Loucy (cell line): ENCODE results near the gene OLFM1.

Experiments
- H2AFZ ChIP-seq: fragments of 200-600 bp; sonication (generic); 2 replicates; pipeline ENCODE4 v1.6.0; 2016; ENCODE audit warnings: antibody characterized with exemption, mild to moderate bottlenecking, low read length, moderate library complexity
- H3F3A ChIP-seq: fragments of 200-600 bp; 2 replicates; pipeline ENCODE4 v1.6.0; 2016; ENCODE audit warnings: antibody characterized with exemption, low read depth, mild to moderate bottlenecking
- H3K27me3 ChIP-seq: fragments of 200-600 bp; sonication (generic); 2 replicates; pipeline ENCODE4 v1.6.1; 2014; ENCODE audit warnings: low read length, mild to moderate bottlenecking; ENCODE audit not compliant: insufficient read depth, poor library complexity, severe bottlenecking
- H3K36me3 ChIP-seq: fragments of 200-600 bp; sonication (generic); 2 replicates; pipeline ENCODE4 v1.6.1; 2016; ENCODE audit warnings: low read length; ENCODE audit not compliant: insufficient read depth
- H3K4me1 ChIP-seq: fragments of 200-600 bp; sonication (generic); 2 replicates; pipeline ENCODE4 v1.5.1; 2014; ENCODE audit warnings: low read length, mild to moderate bottlenecking; ENCODE audit not compliant: insufficient read depth, poor library complexity, severe bottlenecking
- H3K4me2 ChIP-seq: fragments of 200-600 bp; sonication (generic); 2 replicates; pipeline ENCODE4 v1.6.0; 2014; ENCODE audit warnings: antibody characterized with exemption, low read length, low read depth, mild to moderate bottlenecking; ENCODE audit not compliant: poor library complexity, severe bottlenecking
- H3K4me3 ChIP-seq: fragments of 200-600 bp; sonication (generic); 2 replicates; pipeline ENCODE4 v1.5.1; 2014; ENCODE audit warnings: low read length, mild to moderate bottlenecking, mixed read lengths; ENCODE audit not compliant: poor library complexity, severe bottlenecking
- H3K79me2 ChIP-seq: fragments of 200-600 bp; sonication (generic); 2 replicates; pipeline ENCODE4 v1.6.1; 2014; ENCODE audit warnings: low read length; ENCODE audit not compliant: insufficient read depth
- H3K9ac ChIP-seq: fragments of 200-600 bp; sonication (generic); 2 replicates; pipeline ENCODE4 v1.6.0; 2014; ENCODE audit warnings: mild to moderate bottlenecking, low read depth, low read length, moderate library complexity; ENCODE audit not compliant: poor library complexity, severe bottlenecking
- H3K9me2 ChIP-seq: fragments of 200-600 bp; sonication (generic); replicated peaks from 2 replicates; pipeline ENCODE4 v1.6.1; 2016; ENCODE audit warnings: low read depth, low read length, mixed read lengths
- H3K9me3 ChIP-seq: fragments of 200-600 bp; sonication (generic); 2 replicates; pipeline ENCODE4 v1.6.1; 2014; ENCODE audit warnings: mild to moderate bottlenecking, antibody characterized with exemption, low read length, low read depth; ENCODE audit not compliant: insufficient read depth
- H4K20me1 ChIP-seq: fragments of 200-600 bp; sonication (generic); 2 replicates; pipeline ENCODE4 v1.6.0; 2014; ENCODE audit warnings: antibody characterized with exemption, low read length, mild to moderate bottlenecking; ENCODE audit not compliant: insufficient read depth, poor library complexity, severe bottlenecking
- CTCF ChIP-seq: fragments of 200-600 bp; sonication (generic); conservative IDR thresholded peaks from 2 replicates; pipeline ENCODE4 v1.5.1; 2014; ENCODE audit warnings: mild to moderate bottlenecking, antibody characterized with exemption, low read length
- EZH2phosphoT487 ChIP-seq: fragments of 200-600 bp; IDR thresholded peaks from 2 replicates; pipeline ENCODE4 v1.6.1; 2018; ENCODE audit warnings: antibody characterized with exemption, mild to moderate bottlenecking, moderate library complexity, borderline replicate concordance

OLFM1 gene

GRCh38 chr9:135084262-135084661, 3.2 kb upstream of the OLFM1 start:
- H3K4me3 ChIP-seq = no peak overlapping the region
- no peaks in the 10 kb centered on the region for H3K79me2 ChIP-seq
- H3K36me3 ChIP-seq = no peaks in the 10 kb centered on the region
- no peaks in the 10 kb centered on the region for H3F3A ChIP-seq
- H3K9ac ChIP-seq = no peak overlapping the region
- H3K4me1 ChIP-seq = no peaks in the 10 kb centered on the region
- no peak overlapping the region for H3K4me2 ChIP-seq
- TF ChIP-seq EZH2phosphoT487 = no peak
- TF ChIP-seq CTCF = no peak
- no peaks in the 10 kb centered on the region for H3K27me3 ChIP-seq
- no peak overlapping the region for H2AFZ ChIP-seq
- H4K20me1 ChIP-seq = no peaks in the 10 kb centered on the region
- H3K9me2 ChIP-seq = no peaks in the 10 kb centered on the region
- H3K9me3 ChIP-seq = no peaks in the 10 kb centered on the region

- Histone ChIP-seq H3F3A (no peaks in the 10 kb centered on the region), H3K27me3 (no peaks in the 10 kb centered on the region), H3K4me3 (no peak overlapping the region), H3K79me2 (no peaks in the 10 kb centered on the region), H3K9me2 (no peaks in the 10 kb centered on the region), H3K4me1 (no peaks in the 10 kb centered on the region), H3K4me2 (no peak overlapping the region), H3K36me3 (no peaks in the 10 kb centered on the region), H3K9me3 (no peaks in the 10 kb centered on the region), H4K20me1 (no peaks in the 10 kb centered on the region), H2AFZ (no peak overlapping the region), H3K9ac (no peak overlapping the region)
- TF ChIP-seq CTCF = no peak
- TF ChIP-seq EZH2phosphoT487 = no peak
Observed at GRCh38 chr9:135084881-135085760, 2.3 kb upstream of the OLFM1 start.

DNA sequence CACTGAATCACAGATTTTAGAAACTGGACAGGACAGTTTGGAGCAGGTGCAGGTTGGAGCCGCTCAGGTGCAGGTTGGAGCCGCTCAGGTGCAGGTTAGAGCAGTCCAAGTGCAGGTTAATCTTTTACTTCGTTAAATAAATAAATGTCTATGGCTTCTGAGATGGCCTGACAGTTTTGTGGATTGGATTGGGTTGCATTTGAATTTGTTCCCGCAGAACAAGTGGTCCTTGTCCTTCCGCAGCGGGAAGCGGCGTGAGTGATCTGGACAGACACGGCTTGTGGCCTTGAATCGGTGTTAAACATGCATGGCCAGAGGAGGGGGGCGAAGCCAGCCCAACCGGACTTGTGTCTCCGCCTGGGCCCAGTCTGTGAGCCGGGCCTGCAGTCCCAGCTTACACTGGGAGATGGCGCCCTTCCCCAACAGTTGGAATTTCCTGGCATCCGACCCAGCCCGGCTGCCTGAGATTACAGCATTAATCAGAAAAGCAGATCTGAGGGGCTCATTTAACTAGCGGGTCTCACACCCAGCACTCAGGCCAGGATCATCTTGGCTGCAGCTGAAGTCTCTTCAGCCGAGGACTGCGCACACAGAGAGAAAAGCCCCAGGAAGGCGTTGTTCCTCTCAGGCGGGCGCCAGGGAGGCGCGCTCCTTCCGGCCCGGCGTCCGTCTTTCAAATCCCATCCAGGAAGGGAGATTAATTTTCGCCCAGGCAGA, 1.5 kb upstream of the OLFM1 start:
- no peak overlapping the region for H3K9ac ChIP-seq
- no peaks in the 10 kb centered on the region for H4K20me1 ChIP-seq
- no peak overlapping the region for H3K4me2 ChIP-seq
- no peaks in the 10 kb centered on the region for H3K4me1 ChIP-seq
- H3F3A ChIP-seq = no peaks in the 10 kb centered on the region
- no peaks in the 10 kb centered on the region for H3K27me3 ChIP-seq
- no peak for TF ChIP-seq EZH2phosphoT487
- peak; percentile 91 for TF ChIP-seq CTCF
- H3K9me2 ChIP-seq = no peaks in the 10 kb centered on the region
- no peaks in the 10 kb centered on the region for H3K79me2 ChIP-seq
- H3K9me3 ChIP-seq = no peaks in the 10 kb centered on the region
- H3K4me3 ChIP-seq = no peak overlapping the region
- no peaks in the 10 kb centered on the region for H3K36me3 ChIP-seq
- H2AFZ ChIP-seq = no peak overlapping the region
